ENCODE measurements around the gene CAPN11.

DNA sequence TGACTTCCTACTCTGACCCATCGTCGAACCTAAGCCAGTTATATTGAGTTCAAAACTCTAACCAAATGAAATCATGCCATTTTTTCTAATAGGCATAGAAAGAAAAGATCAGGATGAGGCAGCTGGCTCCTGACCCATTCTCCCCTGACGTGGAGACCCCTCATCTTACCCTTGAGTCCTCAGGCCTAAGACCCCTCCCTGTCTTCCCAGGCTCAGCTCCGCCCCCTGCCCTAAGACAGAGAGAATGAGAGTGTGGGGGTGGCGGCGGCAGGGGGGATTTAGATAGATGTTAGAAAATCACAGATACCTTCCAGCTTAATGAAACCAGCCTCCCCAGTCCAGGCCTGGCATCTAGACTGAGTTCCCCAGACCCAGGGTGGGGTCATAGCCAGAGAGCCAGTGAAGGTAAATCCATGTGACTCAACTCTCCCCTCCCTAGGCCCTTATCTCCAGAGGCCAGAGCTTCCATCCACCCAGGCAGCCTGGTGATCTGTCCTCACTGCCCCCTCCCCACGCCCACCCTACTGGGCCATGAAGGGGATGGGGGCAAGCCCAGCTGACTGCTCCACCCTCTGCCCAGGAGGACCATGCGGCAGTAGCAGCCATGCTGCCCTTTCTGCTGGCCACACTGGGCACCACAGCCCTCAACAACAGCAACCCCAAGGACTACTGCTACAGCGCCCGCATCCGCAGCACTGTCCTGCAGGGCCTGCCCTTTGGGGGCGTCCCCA lies 24.5 kb upstream of the CAPN11 start:
- TF ChIP-seq, protein P1, sequence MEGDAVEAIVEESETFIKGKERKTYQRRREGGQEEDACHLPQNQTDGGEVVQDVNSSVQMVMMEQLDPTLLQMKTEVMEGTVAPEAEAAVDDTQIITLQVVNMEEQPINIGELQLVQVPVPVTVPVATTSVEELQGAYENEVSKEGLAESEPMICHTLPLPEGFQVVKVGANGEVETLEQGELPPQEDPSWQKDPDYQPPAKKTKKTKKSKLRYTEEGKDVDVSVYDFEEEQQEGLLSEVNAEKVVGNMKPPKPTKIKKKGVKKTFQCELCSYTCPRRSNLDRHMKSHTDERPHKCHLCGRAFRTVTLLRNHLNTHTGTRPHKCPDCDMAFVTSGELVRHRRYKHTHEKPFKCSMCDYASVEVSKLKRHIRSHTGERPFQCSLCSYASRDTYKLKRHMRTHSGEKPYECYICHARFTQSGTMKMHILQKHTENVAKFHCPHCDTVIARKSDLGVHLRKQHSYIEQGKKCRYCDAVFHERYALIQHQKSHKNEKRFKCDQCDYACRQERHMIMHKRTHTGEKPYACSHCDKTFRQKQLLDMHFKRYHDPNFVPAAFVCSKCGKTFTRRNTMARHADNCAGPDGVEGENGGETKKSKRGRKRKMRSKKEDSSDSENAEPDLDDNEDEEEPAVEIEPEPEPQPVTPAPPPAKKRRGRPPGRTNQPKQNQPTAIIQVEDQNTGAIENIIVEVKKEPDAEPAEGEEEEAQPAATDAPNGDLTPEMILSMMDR (conservative IDR thresholded peaks at IDR 0.05; ENCODE audit: low read length), result no peak
- no peak for TF ChIP-seq EZH2phosphoT487 (IDR thresholded peaks at IDR 0.05; ENCODE audit: borderline replicate concordance, low read depth, low read length)

Data from OCI-LY7 (cell line).